ENCODE measurements around the gene MBD3. TPM values are rescaled to one million over a fixed set of nuclear protein-coding genes. Genes with fewer than 3 reads are reported as not detected.

Gene MBD3
- total and polyA plus RNA-seq, 2 experiments from 2014 or later = 27.6 to 118 TPM

DNA sequence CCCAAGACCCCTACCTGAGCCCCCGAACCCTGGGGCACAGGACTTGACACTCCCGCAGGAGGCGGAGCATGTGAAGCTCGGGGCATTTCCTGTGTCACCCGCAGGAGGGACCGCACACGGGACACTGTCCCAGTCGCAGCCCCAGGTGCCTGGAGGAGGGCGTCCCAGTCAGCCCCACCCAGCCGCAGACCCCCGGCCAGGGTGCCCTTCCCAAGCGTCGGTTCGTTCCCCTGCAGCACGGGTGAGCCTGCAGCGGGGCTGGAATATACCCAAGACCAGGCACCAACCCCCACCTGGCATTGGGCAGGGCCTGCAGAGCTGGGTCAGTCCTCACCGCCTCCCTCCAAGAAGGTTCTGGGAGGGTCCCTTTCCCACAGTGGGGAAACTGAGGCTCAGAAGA, 38.1 kb upstream of the MBD3 start (continued):
- TF ChIP-seq, protein P1, sequence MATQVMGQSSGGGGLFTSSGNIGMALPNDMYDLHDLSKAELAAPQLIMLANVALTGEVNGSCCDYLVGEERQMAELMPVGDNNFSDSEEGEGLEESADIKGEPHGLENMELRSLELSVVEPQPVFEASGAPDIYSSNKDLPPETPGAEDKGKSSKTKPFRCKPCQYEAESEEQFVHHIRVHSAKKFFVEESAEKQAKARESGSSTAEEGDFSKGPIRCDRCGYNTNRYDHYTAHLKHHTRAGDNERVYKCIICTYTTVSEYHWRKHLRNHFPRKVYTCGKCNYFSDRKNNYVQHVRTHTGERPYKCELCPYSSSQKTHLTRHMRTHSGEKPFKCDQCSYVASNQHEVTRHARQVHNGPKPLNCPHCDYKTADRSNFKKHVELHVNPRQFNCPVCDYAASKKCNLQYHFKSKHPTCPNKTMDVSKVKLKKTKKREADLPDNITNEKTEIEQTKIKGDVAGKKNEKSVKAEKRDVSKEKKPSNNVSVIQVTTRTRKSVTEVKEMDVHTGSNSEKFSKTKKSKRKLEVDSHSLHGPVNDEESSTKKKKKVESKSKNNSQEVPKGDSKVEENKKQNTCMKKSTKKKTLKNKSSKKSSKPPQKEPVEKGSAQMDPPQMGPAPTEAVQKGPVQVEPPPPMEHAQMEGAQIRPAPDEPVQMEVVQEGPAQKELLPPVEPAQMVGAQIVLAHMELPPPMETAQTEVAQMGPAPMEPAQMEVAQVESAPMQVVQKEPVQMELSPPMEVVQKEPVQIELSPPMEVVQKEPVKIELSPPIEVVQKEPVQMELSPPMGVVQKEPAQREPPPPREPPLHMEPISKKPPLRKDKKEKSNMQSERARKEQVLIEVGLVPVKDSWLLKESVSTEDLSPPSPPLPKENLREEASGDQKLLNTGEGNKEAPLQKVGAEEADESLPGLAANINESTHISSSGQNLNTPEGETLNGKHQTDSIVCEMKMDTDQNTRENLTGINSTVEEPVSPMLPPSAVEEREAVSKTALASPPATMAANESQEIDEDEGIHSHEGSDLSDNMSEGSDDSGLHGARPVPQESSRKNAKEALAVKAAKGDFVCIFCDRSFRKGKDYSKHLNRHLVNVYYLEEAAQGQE (IDR thresholded peaks at IDR 0.05; ENCODE audit: unreplicated experiment) = no peak
- TF ChIP-seq EZH2 (IDR thresholded peaks at IDR 0.05; ENCODE audit: low read depth, unreplicated experiment) = no peak
- no peak for TF ChIP-seq EZH2phosphoT487 (IDR thresholded peaks at IDR 0.05; ENCODE audit: unreplicated experiment)
- no peak for TF ChIP-seq NANOG (IDR thresholded peaks at IDR 0.05; ENCODE audit: borderline replicate concordance)
- TF ChIP-seq, protein P2, sequence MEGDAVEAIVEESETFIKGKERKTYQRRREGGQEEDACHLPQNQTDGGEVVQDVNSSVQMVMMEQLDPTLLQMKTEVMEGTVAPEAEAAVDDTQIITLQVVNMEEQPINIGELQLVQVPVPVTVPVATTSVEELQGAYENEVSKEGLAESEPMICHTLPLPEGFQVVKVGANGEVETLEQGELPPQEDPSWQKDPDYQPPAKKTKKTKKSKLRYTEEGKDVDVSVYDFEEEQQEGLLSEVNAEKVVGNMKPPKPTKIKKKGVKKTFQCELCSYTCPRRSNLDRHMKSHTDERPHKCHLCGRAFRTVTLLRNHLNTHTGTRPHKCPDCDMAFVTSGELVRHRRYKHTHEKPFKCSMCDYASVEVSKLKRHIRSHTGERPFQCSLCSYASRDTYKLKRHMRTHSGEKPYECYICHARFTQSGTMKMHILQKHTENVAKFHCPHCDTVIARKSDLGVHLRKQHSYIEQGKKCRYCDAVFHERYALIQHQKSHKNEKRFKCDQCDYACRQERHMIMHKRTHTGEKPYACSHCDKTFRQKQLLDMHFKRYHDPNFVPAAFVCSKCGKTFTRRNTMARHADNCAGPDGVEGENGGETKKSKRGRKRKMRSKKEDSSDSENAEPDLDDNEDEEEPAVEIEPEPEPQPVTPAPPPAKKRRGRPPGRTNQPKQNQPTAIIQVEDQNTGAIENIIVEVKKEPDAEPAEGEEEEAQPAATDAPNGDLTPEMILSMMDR (conservative IDR thresholded peaks at IDR 0.05; ENCODE audit: low read depth in 2 of 2) = no peak

DNA sequence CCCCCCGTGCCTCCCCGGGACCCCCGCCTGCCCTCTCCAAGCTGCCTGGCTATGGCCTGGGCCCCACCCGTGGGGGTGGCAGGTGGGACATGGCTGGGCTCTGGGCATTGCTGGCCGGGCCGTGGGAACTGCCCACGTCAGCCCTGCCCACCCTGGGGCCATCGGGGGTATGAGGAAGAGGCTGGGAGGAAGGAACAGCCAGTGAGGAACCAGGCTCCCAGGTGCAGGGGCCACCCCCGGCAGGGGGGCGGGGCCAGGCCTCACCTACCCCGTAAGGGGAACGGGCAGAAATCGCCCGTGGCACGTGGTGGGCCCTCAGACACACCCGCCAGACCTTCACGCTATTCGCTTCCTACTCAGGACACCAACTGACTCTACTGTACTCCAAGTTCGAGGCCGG, 37.3 kb upstream of the MBD3 start:
- H4K20me1 ChIP-seq (replicated peaks; ENCODE audit: insufficient read depth) = peaks cover 31% of the 10 kb centered on the region
- TF ChIP-seq POLR2AphosphoS5 (IDR thresholded peaks at IDR 0.05; ENCODE audit: low read depth) (no peak), EZH2phosphoT487 (IDR thresholded peaks at IDR 0.05; ENCODE audit: unreplicated experiment) (no peak), NANOG (IDR thresholded peaks at IDR 0.05; ENCODE audit: borderline replicate concordance) (no peak), ZNF114 (CRISPR knock-in tag; IDR thresholded peaks at IDR 0.05) (no peak), STAT1 (IDR thresholded peaks at IDR 0.05; ENCODE audit: unreplicated experiment) (no peak), JUNB (IDR thresholded peaks at IDR 0.05; ENCODE audit: unreplicated experiment) (no peak)
- TF ChIP-seq, protein P3, sequence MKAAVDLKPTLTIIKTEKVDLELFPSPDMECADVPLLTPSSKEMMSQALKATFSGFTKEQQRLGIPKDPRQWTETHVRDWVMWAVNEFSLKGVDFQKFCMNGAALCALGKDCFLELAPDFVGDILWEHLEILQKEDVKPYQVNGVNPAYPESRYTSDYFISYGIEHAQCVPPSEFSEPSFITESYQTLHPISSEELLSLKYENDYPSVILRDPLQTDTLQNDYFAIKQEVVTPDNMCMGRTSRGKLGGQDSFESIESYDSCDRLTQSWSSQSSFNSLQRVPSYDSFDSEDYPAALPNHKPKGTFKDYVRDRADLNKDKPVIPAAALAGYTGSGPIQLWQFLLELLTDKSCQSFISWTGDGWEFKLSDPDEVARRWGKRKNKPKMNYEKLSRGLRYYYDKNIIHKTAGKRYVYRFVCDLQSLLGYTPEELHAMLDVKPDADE (IDR thresholded peaks at IDR 0.05) = no peak
- TF ChIP-seq, protein P1 (IDR thresholded peaks at IDR 0.05; ENCODE audit: unreplicated experiment) = no peak

More for the DNA sequence above, 37.3 kb upstream of the MBD3 start:
- H3K4me2 ChIP-seq = no peak overlapping the region
- Mint-ChIP-seq H3K9me3 (peaks cover under 1% of the 10 kb centered on the region; the same call in 1 of the 3 replicates), H3K27me3 (ENCODE audit: insufficient read depth, low read depth, poor library complexity) (peaks cover 8% of the 10 kb centered on the region), H3K36me3 (ENCODE audit: low read depth) (peaks cover 34% of the 10 kb centered on the region), H3K4me1 (no peaks in the 10 kb centered on the region), H3K4me3 (no peak overlapping the region), H3K27ac (no peak overlapping the region)
- DNase-seq (ENCODE audit: low spot score) (no peak), ATAC-seq (no peak)
- no peak overlapping the region for H2AFZ ChIP-seq
- peaks cover 4% of the 10 kb centered on the region; the same call in 1 of the 2 replicates for H3F3A ChIP-seq (replicated peaks; ENCODE audit: low read depth)
- no peaks in the 10 kb centered on the region for H3K27me3 ChIP-seq (ENCODE audit: insufficient read depth)
- no peaks in the 10 kb centered on the region for H3K4me1 ChIP-seq (ENCODE audit: insufficient read depth)
- H3K27ac ChIP-seq (ENCODE audit: low read depth) = no peak overlapping the region
- H3K79me2 ChIP-seq (replicated peaks; ENCODE audit: insufficient read depth) = peaks cover 11% of the 10 kb centered on the region
- H3K4me3 ChIP-seq = no peak overlapping the region
- H3K36me3 ChIP-seq (ENCODE audit: insufficient read depth) = 0 out of 2 replicates have a peak, but pooled peaks cover under 1% of the 10 kb centered on the region
- no peaks in the 10 kb centered on the region for H3K9me2 ChIP-seq (ENCODE audit: insufficient read depth)
